Nephron progenitor cell (in vitro differentiated cells): ENCODE data around the gene RAI14.
A peak's percentile ranks its signal among the peaks of the same experiment; 100 is the strongest.
"Not testable (repeated sequence)": the region's sequence is repeated elsewhere in the genome, so short reads cannot be mapped to it uniquely, and the experiment has no call there.

Experiments
- DNase-seq: peaks from one replicate; pipeline ENCODE4 v3.0.0; 2021
- H3K27ac Mint-ChIP-seq: 2 replicates; pipeline ENCODE4 v1.8.0; 2021; ENCODE audit warnings: mild to moderate bottlenecking, moderate library complexity, mixed read lengths
- H3K27me3 Mint-ChIP-seq: 2 replicates; pipeline ENCODE4 v1.8.0; 2021; ENCODE audit warnings: mild to moderate bottlenecking, low read depth, mixed read lengths; ENCODE audit not compliant: poor library complexity
- H3K36me3 Mint-ChIP-seq: 2 replicates; pipeline ENCODE4 v1.8.0; 2021; ENCODE audit warnings: low read depth, mixed read lengths
- H3K4me1 Mint-ChIP-seq: 2 replicates; pipeline ENCODE4 v1.8.0; 2021; ENCODE audit warnings: mixed read lengths
- H3K4me3 Mint-ChIP-seq: 2 replicates; pipeline ENCODE4 v1.8.0; 2021; ENCODE audit warnings: mild to moderate bottlenecking, moderate library complexity, mixed read lengths
- H3K9me3 Mint-ChIP-seq: 2 replicates; pipeline ENCODE4 v1.8.0; 2021; ENCODE audit warnings: mild to moderate bottlenecking, moderate library complexity, mixed read lengths
- TF ChIP-seq, protein P1 (sequence below): fragments of 200-600 bp; sonication (generic); IDR thresholded peaks from 2 replicates; pipeline ENCODE4 v1.5.0; 2021; ENCODE audit warnings: antibody characterized with exemption

The RAI14 gene

DNA sequence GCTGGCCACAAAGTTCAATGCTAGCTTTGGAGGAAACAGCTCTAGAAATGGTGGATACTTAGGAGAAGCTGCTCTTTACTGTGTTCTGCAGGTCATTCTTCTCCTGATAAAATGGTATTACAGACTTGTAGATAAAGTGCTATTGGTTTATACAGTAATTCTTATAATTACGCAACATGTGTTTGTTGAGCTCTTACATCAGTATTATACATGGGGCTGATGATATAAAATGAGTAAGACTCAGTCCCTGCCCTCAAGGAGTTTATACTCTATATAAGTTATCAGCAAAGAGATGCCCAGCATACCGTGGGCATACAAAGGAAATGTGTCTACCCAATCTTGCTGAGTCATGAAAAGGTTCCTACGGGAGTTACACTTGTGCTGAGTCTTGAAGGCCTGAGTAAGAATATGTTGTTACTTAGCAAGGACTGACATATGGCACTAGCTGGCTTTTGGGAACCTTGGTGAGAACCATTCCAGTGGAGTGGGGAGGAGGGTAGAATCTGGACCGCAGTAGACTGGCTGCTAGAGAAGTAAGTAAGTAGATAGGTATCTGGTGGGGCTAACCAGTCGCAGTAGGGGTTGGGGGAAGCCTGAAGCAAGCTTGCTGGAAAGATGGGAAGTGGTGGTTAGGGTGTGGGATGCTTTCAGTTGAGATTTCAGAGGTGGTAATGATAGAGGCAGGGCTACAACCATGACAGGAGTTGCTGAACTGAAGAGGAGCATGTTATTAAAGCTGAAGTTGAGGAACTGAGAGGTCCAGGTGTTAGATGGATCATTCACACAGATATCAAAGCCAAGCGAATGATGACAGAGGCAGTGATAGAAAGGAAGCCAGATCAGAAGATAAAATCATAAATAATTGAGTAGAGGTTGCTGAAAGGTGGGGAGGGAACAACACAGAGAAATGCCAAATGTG lies 171.7 kb downstream of the RAI14 start:
- H3K36me3 Mint-ChIP-seq = peaks cover 49% of the 10 kb centered on the region
- peak overlapping the region; percentile 13 for H3K27ac Mint-ChIP-seq
- TF ChIP-seq, protein P1, sequence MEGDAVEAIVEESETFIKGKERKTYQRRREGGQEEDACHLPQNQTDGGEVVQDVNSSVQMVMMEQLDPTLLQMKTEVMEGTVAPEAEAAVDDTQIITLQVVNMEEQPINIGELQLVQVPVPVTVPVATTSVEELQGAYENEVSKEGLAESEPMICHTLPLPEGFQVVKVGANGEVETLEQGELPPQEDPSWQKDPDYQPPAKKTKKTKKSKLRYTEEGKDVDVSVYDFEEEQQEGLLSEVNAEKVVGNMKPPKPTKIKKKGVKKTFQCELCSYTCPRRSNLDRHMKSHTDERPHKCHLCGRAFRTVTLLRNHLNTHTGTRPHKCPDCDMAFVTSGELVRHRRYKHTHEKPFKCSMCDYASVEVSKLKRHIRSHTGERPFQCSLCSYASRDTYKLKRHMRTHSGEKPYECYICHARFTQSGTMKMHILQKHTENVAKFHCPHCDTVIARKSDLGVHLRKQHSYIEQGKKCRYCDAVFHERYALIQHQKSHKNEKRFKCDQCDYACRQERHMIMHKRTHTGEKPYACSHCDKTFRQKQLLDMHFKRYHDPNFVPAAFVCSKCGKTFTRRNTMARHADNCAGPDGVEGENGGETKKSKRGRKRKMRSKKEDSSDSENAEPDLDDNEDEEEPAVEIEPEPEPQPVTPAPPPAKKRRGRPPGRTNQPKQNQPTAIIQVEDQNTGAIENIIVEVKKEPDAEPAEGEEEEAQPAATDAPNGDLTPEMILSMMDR = no peak
- no peak for DNase-seq
- no peaks in the 10 kb centered on the region for H3K27me3 Mint-ChIP-seq
- no peaks in the 10 kb centered on the region for H3K4me1 Mint-ChIP-seq
- H3K4me3 Mint-ChIP-seq = no peak overlapping the region
- no peaks in the 10 kb centered on the region for H3K9me3 Mint-ChIP-seq

DNA sequence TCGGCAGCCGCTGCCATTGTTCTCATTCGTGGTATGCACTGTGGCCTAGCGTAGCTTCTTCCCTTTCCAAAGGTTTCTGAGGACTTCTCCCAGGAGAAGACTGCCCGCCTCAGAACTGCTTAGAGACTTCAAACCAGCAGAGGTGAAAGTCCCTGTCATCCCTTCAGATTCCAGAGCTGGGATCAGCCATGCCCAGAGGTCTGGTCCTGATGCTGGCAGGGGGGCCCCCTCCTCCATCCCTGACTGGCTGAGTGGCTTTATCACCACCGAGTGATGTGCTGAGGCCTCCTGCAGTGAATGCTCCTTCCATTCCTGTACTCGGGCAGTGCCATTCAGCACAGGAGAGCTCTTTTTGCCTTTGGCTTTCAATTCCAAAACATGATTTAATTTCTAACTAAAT lies 174.7 kb downstream of the RAI14 start:
- H3K4me3 Mint-ChIP-seq, H3K27ac Mint-ChIP-seq, H3K4me1 Mint-ChIP-seq, H3K9me3 Mint-ChIP-seq, DNase-seq, H3K27me3 Mint-ChIP-seq: not testable (repeated sequence)
- peaks cover 35% of the 10 kb centered on the region for H3K36me3 Mint-ChIP-seq

GRCh38 chr5:34831303-34831702 lies 175.2 kb downstream of the RAI14 start:
- H3K27ac Mint-ChIP-seq = no peak overlapping the region
- no peaks in the 10 kb centered on the region for H3K9me3 Mint-ChIP-seq
- peaks cover 3% of the 10 kb centered on the region for H3K27me3 Mint-ChIP-seq
- H3K4me1 Mint-ChIP-seq = no peaks in the 10 kb centered on the region
- H3K36me3 Mint-ChIP-seq = peaks cover 30% of the 10 kb centered on the region
- DNase-seq = no peak
- TF ChIP-seq, protein P1 = no peak
- H3K4me3 Mint-ChIP-seq = no peak overlapping the region

DNA sequence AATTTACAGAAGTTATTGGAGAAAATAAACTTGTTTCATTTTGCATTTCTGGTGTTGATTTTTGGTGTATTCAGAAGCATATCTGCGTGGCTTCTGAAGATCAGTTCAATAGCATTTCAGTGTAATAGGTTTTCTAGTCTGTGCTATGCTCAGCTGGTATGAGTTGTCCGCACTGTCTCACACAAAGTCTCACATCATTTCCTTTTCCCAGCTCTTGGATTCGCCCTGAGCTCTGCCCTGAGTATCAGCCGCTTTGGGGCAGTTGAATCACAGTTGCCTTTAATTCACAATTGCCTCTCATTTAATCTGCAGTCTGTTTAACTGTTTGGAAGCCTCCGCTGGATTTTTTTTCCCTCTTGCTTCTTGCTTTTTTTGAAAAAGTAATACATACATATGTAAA lies 176.4 kb downstream of the RAI14 start:
- peaks cover 17% of the 10 kb centered on the region for H3K36me3 Mint-ChIP-seq
- TF ChIP-seq, protein P1 = no peak
- no peaks in the 10 kb centered on the region for H3K9me3 Mint-ChIP-seq
- peak overlapping the region; percentile 37 for H3K27ac Mint-ChIP-seq
- H3K27me3 Mint-ChIP-seq = peaks cover 4% of the 10 kb centered on the region
- no peak for DNase-seq
- no peak overlapping the region for H3K4me3 Mint-ChIP-seq
- no peaks in the 10 kb centered on the region for H3K4me1 Mint-ChIP-seq

DNA sequence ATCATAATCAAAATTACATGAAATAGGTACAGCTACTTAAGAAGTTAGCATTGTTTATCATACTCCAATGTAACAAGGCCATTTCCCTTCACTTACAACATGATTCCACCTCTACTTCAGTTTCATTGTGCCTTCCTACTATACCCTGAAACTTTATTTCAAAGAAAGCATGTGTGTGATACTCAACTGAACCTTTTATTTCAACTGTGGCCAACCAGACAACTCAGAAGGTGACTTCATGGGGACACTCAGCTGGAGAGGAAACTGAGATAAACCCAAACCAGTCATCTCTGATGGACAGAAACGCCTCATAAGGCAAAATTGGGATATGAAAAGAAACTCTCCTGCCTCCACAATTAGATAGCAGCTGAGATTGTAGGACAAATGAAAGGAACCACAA lies 177.0 kb downstream of the RAI14 start:
- Mint-ChIP-seq H3K27me3 (peaks cover 4% of the 10 kb centered on the region), H3K27ac (no peak overlapping the region), H3K4me3 (no peak overlapping the region), H3K36me3 (peaks cover 12% of the 10 kb centered on the region), H3K4me1 (no peaks in the 10 kb centered on the region), H3K9me3 (no peaks in the 10 kb centered on the region)
- DNase-seq = no peak
- TF ChIP-seq, protein P1 = no peak

DNA sequence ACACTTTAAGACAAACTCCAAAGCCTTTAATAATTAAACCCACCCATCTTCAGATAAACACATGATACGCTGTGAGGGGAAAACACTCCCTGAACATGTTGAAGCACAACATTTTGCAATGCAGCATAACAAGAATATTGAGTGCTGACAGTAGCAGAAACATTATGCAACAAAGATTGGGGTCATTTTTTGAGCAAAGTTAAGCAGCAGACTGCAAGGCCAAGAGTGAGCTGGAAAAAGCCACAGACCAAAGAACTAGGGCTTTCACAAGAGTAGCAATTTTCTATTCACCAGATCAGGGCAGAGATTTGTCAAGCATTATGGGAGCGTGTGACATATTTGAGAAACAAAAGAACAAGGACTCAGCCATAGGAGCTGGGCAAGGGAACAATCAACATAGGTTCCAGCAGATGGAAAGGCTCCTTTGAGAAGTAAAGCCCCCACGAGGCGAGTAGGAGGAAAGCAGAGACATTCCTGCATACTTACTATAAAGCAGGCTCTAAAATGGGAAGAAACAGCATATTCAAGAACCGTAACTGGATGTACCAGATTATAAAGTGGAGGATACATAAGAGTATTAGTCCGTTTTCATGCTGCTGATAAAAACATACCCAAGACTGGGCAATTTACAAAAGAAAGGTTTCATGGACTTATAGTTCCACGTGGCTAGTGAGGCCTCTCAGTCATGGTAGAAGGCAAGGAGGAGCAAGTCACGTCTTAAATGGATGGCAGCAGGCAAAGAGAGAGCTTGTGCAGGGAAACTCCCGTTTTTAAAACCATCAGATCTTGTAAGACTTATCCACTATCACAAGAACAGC lies 178.1 kb downstream of the RAI14 start:
- Mint-ChIP-seq H3K4me1 (peaks cover 8% of the 10 kb centered on the region), H3K9me3 (no peaks in the 10 kb centered on the region), H3K36me3 (peaks cover 11% of the 10 kb centered on the region), H3K4me3 (no peak overlapping the region), H3K27ac (no peak overlapping the region), H3K27me3 (peaks cover 4% of the 10 kb centered on the region)
- TF ChIP-seq, protein P1 = no peak
- no peak for DNase-seq
